Measurements from ENCODE around the gene NLRP9.

GRCh38 chr19:55691561-55692481 is 46.4 kb downstream of the NLRP9 start:
- TF ChIP-seq CTCF (IDR thresholded peaks at IDR 0.05) (no peak), POLR2A (IDR thresholded peaks at IDR 0.05) (no peak)

Data from testis (tissue), 2 donors.